SK-N-SH (cell line): Measurements from ENCODE around the gene RPUSD3.

ENCODE experiments used
- CHD2 ChIP-seq: fragments of 150-350 bp; IDR thresholded peaks from 2 replicates; pipeline ENCODE4 v1.6.1; 2018; ENCODE audit warnings: low read length; ENCODE audit not compliant: partially characterized antibody
- CTCF ChIP-seq: fragments of 200-600 bp; sonication (generic); IDR thresholded peaks from 2 replicates; pipeline ENCODE4 v1.6.1; 2017; ENCODE audit warnings: antibody characterized with exemption, mild to moderate bottlenecking, moderate library complexity
- EZH2phosphoT487 ChIP-seq: fragments of 200-600 bp; sonication (generic); IDR thresholded peaks from 2 replicates; pipeline ENCODE4 v1.6.1; 2017; ENCODE audit warnings: low read depth, mixed run types, mild to moderate bottlenecking, antibody characterized with exemption, moderate library complexity, borderline replicate concordance
- JUND ChIP-seq: IDR thresholded peaks from 2 replicates; pipeline ENCODE4 v1.4.0; 2012
- MAX ChIP-seq: IDR thresholded peaks from 2 replicates; pipeline ENCODE4 v1.4.0; 2012; ENCODE audit warnings: low read depth
- POLR2AphosphoS5 ChIP-seq: IDR thresholded peaks from 2 replicates; pipeline ENCODE4 v1.6.1; 2012; ENCODE audit warnings: low read depth, low read length
- RAD21 ChIP-seq: IDR thresholded peaks from 2 replicates; pipeline ENCODE4 v1.6.1; 2012; ENCODE audit warnings: mild to moderate bottlenecking, low read length
- REST ChIP-seq: IDR thresholded peaks from 2 replicates; pipeline ENCODE4 v1.6.1; 2012; ENCODE audit warnings: mild to moderate bottlenecking, low read depth, low read length, moderate library complexity
- RXRA ChIP-seq: IDR thresholded peaks from 2 replicates; pipeline ENCODE4 v1.4.0; 2012; ENCODE audit warnings: low read depth, mild to moderate bottlenecking, borderline replicate concordance
- TF ChIP-seq, protein P1 (sequence below): IDR thresholded peaks from 2 replicates; pipeline ENCODE4; 2012

- TF ChIP-seq CHD2 (no peak), JUND (no peak), CTCF (no peak), POLR2AphosphoS5 (no peak), RXRA (no peak), MAX (no peak), RAD21 (no peak), REST (no peak), EZH2phosphoT487 (no peak)
- TF ChIP-seq, protein P1, sequence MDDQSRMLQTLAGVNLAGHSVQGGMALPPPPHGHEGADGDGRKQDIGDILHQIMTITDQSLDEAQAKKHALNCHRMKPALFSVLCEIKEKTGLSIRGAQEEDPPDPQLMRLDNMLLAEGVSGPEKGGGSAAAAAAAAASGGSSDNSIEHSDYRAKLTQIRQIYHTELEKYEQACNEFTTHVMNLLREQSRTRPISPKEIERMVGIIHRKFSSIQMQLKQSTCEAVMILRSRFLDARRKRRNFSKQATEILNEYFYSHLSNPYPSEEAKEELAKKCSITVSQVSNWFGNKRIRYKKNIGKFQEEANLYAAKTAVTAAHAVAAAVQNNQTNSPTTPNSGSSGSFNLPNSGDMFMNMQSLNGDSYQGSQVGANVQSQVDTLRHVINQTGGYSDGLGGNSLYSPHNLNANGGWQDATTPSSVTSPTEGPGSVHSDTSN = no peak
Measured at GRCh38 chr3:9867106-9867505, 23.3 kb upstream of the RPUSD3 start.
